Activated T-helper 1 cell treated with anti-CD3 and anti-CD28 coated beads, Interleukin-12 subunit alpha, Interleukin-12 subunit beta, Interleukin-2, Interleukin-4 antibody, amounts not matched to agents 30 ng/mL and 10 ng/mL and 1 ng/mL, durations not matched to agents 14 hours and 24 hours and 36 hours (primary cell): ENCODE data around the gene GP9. TPM values are rescaled to one million over a fixed set of nuclear protein-coding genes. Genes with fewer than 3 reads are reported as not detected.
"Not testable (repeated sequence)": the region's sequence is repeated elsewhere in the genome, so short reads cannot be mapped to it uniquely, and the experiment has no call there.

Experiments
- DNase-seq: peaks from one replicate; pipeline ENCODE4 v3.0.0; 2021; ENCODE audit warnings: low spot score
- H3K27ac Mint-ChIP-seq: one replicate; pipeline ENCODE4 v1.8.0; 2021; ENCODE audit warnings: mild to moderate bottlenecking, mixed read lengths
- H3K27me3 Mint-ChIP-seq: one replicate; pipeline ENCODE4 v1.8.0; 2022; ENCODE audit warnings: mild to moderate bottlenecking, moderate library complexity, mixed read lengths; ENCODE audit not compliant: insufficient read depth
- H3K36me3 Mint-ChIP-seq: one replicate; pipeline ENCODE4 v1.8.0; 2021; ENCODE audit warnings: low read depth, mixed read lengths
- H3K4me1 Mint-ChIP-seq: one replicate; pipeline ENCODE4 v1.8.0; 2021; ENCODE audit warnings: low read depth, mixed read lengths
- H3K4me3 Mint-ChIP-seq: one replicate; pipeline ENCODE4 v1.8.0; 2021; ENCODE audit warnings: mild to moderate bottlenecking, moderate library complexity, mixed read lengths
- H3K9me3 Mint-ChIP-seq: one replicate; pipeline ENCODE4 v1.8.0; 2021; ENCODE audit warnings: mixed read lengths
- intact Hi-C: fragments of 100-400 bp; cut with micrococcal nuclease; formaldehyde crosslinking; loops from one replicate; pipeline ENCODE4 v1.15.1; 2024
- total RNA-seq: library from RNA; stranded (reverse); gene quantifications from 2 replicates; pipeline ENCODE4 v1.2.3, GENCODE V29; 2022

GP9 gene
- total RNA-seq, 1 donor from 2014 or later: not detected

DNA sequence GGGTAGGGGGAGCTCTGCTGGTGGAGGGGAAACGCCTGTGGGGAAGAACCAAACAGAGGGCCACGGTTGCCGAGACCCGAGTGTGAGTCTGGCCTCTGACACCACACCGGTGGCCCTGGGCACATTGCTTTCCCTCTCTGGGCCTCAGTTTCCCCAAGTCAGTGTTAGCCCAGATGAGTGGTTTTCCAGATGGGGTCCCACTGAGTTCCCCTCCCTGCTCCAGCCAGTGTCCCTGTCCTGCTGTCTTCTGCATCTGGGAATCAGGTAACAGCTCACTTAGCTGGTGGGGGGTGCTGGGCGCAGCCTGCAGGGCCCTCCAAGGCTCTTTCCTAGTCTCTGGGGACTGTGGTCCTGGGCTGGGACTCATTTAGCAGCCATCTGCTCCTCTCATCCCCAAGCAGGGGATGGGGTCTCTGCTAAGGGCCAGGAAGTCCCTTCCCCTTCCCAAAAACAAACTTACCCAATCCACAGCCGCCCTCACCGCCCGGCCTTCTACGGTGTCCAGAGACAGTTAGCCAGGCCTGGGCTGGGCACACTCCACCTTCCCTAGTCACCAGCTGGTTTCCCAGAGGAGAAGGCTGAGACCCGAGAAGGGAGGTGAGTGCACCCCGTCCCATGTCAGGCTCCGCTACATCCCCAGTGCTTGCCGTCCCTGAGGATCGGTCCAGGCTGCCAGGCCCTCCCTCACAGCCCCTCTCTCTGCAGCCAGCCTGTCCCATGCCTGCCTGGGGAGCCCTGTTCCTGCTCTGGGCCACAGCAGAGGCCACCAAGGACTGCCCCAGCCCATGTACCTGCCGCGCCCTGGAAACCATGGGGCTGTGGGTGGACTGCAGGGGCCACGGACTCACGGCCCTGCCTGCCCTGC is 676 bp downstream of the GP9 start:
- Mint-ChIP-seq H3K27me3 (peaks cover 10% of the 10 kb centered on the region), H3K27ac (no peak overlapping the region), H3K36me3 (no peaks in the 10 kb centered on the region), H3K9me3 (no peaks in the 10 kb centered on the region), H3K4me3 (no peak overlapping the region), H3K4me1 (no peaks in the 10 kb centered on the region)
- intact Hi-C loops: no loop called here
- no peak for DNase-seq

DNA sequence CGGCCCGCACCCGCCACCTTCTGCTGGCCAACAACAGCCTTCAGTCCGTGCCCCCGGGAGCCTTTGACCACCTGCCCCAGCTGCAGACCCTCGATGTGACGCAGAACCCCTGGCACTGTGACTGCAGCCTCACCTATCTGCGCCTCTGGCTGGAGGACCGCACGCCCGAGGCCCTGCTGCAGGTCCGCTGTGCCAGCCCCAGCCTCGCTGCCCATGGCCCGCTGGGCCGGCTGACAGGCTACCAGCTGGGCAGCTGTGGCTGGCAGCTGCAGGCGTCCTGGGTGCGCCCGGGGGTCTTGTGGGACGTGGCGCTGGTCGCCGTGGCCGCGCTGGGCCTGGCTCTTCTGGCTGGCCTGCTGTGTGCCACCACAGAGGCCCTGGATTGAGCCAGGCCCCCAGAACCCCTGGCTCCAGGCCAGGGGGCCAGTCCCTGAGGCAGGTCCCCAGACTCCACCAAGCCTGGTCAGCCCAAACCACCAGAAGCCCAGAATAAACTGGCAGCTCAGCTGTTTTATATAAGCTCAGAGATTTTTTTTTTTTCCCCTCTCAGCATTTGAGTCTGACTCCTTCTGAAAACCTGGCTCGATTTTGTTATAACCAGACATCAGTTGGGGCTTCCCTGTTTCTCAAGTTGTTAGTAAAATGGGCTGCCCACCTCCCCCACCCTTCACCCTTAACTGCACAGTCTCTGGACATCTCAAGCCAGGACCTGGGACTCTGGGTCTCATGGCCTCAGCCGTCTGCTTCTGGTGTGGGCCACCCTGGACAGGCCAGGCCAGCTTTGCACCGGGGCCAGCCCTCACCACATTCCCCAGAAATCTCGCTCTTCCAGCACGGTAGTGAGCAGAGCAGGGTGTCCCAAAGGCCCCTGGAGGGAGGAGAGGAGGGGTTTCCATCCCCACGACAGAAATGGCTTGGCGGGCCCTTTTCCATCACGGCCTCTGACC is 1.6 kb downstream of the GP9 start:
- intact Hi-C loops: no loop called here
- H3K9me3 Mint-ChIP-seq: no peaks in the 10 kb centered on the region
- no peak for DNase-seq
- peaks cover 6% of the 10 kb centered on the region for H3K27me3 Mint-ChIP-seq
- H3K4me1 Mint-ChIP-seq: no peaks in the 10 kb centered on the region
- H3K36me3 Mint-ChIP-seq: no peaks in the 10 kb centered on the region
- no peak overlapping the region for H3K4me3 Mint-ChIP-seq
- H3K27ac Mint-ChIP-seq: no peak overlapping the region

DNA sequence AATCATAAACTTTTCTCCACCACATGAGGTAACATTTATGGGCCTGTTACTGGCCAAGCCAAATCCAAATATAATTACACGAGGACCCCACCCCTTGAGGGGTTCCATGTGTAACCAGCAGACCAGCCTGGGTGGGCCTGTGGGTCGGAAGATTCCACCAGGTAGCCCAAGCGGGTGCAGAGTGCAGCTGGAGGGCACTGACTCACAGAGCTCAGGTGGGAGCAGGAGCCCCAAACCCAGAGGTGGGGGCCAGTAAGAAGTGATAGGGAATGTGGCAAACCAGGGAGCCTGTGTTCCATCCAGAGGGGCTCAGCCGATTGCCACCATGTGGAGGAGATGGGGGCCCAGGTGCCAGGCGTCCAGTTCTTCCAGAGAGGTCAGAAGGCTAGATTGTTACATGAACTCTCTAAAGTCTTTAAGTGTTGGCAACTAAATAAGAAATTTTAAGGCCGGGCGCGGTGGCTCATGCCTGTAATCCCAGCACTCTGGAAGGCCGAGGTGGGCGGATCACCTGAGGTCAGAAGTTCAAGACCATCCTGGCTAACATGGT is 2.6 kb downstream of the GP9 start:
- DNase-seq: no peak
- no peak overlapping the region for H3K4me3 Mint-ChIP-seq
- no peak overlapping the region for H3K27ac Mint-ChIP-seq
- no peaks in the 10 kb centered on the region for H3K36me3 Mint-ChIP-seq
- H3K9me3 Mint-ChIP-seq: no peaks in the 10 kb centered on the region
- intact Hi-C loops: no loop called here
- H3K4me1 Mint-ChIP-seq: no peaks in the 10 kb centered on the region
- H3K27me3 Mint-ChIP-seq: peaks cover 3% of the 10 kb centered on the region

DNA sequence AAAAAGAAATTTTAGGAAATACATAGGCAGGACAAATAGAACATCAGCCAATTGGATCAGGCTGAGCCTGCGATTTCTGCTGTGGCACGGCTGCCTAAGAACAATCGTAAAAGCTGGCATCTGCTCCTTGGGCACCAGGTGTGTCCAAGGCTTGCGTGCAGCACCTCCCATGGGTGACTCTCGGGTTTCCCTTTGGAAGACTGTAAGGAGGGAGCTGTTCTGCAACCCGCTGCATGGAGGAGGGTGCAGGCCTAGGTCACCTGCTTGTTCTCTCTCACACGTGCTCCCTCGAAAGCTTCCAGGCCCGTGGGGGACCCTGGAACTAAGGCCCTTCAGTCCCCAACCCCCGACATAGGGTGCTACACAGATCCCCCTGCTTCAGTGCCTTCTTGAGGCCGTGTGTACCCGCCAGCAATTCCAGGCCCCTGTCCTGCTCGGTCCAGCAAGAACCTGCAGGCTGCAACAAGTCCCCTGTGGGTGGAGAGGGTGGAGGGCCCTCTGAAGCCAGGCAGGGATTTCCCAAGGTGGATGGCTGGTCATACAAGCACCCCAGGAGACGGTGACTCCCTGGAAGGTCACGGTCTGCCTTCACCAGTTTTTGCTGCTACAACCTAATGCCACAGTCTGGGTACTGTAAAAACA is 3.4 kb downstream of the GP9 start:
- Mint-ChIP-seq H3K4me3 (no peak overlapping the region), H3K9me3 (no peaks in the 10 kb centered on the region), H3K27me3 (peaks cover 5% of the 10 kb centered on the region), H3K4me1 (peaks cover 3% of the 10 kb centered on the region), H3K36me3 (no peaks in the 10 kb centered on the region), H3K27ac (no peak overlapping the region)
- intact Hi-C loops: no loop called here
- DNase-seq: no peak

DNA sequence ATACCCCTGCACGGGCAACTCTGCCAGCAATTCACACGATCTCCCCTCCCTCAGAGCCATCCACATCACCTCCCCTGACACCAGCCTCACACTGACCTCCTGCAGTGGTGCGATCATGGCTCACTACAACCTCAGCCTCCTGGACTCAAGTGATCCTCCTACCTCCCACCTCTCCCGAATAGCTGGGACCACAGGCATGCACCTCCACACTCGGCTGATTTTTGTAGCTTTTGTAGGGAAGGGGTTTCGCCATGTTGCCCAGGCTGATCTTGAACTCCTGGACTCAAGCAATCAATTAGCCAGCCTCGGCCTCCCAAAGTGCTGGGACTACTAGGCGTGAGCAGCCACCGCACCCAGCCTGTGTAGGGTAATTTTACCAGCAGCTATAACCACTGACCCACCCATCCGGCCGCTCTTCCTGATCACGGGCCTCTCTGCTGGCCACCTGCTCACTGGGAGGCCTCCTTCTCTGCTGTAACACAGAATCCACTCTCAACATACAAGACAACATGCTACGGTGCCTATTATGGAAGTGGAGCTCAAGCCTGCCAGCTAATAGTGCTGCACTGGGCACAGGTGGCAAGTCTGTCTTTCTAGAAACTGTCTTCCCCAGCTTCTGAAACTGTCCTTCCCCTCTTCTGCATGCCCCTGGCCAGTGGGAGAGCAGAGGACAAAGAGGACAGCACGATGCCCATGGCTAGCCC is 4.6 kb downstream of the GP9 start:
- peaks cover 11% of the 10 kb centered on the region for H3K27me3 Mint-ChIP-seq
- no peak overlapping the region for H3K4me3 Mint-ChIP-seq
- no peak for DNase-seq
- intact Hi-C loops: loop anchor here (5.0 kb wide), 1 partner anchor 57 kb away; the partner anchor contains the start of gene RAB43
- peaks cover 5% of the 10 kb centered on the region for H3K4me1 Mint-ChIP-seq
- H3K9me3 Mint-ChIP-seq: peaks cover 5% of the 10 kb centered on the region
- H3K27ac Mint-ChIP-seq: no peak overlapping the region
- no peaks in the 10 kb centered on the region for H3K36me3 Mint-ChIP-seq

DNA sequence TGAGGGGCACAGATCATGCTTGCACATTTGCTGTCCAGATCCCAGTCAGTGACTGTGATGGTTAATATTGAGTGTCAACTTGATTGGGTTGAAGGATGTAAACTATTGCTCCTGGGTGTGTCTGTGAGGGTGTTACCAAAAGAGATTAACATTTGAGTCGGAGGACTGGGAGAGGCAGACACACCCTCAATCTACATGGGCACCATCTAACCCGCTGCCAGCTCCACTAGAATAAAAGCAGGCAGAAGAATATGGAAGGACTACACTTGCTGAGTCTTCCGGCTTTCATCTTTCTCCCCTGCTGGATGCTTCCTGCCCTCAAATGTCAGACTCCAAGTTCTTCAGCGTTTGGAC is 5.1 kb downstream of the GP9 start:
- DNase-seq: no peak
- Mint-ChIP-seq H3K4me3 (no peak overlapping the region), H3K27me3 (peaks cover 14% of the 10 kb centered on the region), H3K36me3 (no peaks in the 10 kb centered on the region), H3K4me1 (peaks cover 5% of the 10 kb centered on the region), H3K9me3 (peaks cover 5% of the 10 kb centered on the region), H3K27ac (no peak overlapping the region)
- intact Hi-C loops: loop anchor here (5.0 kb wide), 1 partner anchor 57 kb away; the partner anchor contains the start of gene RAB43

DNA sequence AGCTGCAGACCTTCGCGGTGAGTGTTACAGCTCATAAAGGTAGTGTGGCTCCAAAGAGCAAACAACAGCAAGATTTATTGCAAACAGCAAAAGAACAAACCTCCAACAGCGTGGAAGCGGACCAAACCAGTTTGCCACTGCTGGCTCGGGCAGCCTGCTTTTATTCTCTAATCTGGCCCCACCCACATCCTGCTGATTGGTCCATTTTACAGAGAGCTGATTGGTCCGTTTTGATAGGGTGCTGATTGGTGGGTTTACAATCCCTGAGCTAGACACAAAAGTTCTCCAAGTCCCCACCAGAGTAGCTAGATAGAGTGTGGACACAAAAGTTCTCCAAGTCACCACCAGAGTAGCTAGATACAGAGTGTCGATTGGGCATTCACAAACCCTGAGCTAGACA is 7.1 kb downstream of the GP9 start:
- DNase-seq, H3K27ac Mint-ChIP-seq, H3K36me3 Mint-ChIP-seq, H3K4me1 Mint-ChIP-seq, H3K9me3 Mint-ChIP-seq: not testable (repeated sequence)
- peaks cover 11% of the 10 kb centered on the region for H3K27me3 Mint-ChIP-seq
- H3K4me3 Mint-ChIP-seq: peak overlapping the region; percentile 17
- intact Hi-C loops: loop anchor here (1.0 to 5.0 kb wide), 2 partner anchors 14 to 55 kb away; partner anchors contain the start of gene RAB43

DNA sequence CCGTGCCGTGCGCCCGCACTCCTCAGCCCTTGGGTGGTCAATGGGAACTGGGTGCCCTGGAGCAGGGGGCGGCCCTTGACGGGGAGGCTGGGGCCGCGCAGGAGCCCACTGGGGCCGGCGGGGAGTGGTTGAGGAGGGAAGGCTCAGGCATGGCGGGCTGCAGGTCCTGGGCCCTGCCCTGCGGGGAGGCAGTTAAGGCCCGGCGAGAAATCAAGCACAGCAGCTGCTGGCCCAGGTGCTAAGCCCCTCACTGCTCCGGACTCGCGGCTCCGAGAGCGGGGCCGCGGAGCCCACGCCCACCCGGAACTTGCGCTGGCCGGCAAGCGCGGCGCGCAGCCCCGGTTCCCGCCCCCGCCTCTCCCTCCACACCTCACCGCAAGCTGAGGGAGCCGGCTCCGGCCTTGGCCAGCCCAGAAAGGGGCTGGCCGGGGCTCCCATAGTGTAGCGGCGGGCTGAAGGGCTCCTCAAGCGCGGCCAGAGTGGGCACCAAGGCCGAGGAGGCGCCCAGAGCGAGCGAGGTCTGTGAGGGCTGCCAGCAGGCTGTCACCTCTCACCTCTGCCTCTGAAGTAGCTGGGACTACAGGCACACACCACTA is 7.8 kb downstream of the GP9 start:
- H3K4me1 Mint-ChIP-seq: peaks cover 5% of the 10 kb centered on the region
- peaks cover 11% of the 10 kb centered on the region for H3K27me3 Mint-ChIP-seq
- peaks cover 5% of the 10 kb centered on the region for H3K9me3 Mint-ChIP-seq
- DNase-seq: no peak
- H3K4me3 Mint-ChIP-seq: peak overlapping the region; percentile 67
- no peaks in the 10 kb centered on the region for H3K36me3 Mint-ChIP-seq
- intact Hi-C loops: loop anchor here (1.0 to 5.0 kb wide), 2 partner anchors 15 to 54 kb away; partner anchors contain the start of gene RAB43
- H3K27ac Mint-ChIP-seq: no peak overlapping the region

DNA sequence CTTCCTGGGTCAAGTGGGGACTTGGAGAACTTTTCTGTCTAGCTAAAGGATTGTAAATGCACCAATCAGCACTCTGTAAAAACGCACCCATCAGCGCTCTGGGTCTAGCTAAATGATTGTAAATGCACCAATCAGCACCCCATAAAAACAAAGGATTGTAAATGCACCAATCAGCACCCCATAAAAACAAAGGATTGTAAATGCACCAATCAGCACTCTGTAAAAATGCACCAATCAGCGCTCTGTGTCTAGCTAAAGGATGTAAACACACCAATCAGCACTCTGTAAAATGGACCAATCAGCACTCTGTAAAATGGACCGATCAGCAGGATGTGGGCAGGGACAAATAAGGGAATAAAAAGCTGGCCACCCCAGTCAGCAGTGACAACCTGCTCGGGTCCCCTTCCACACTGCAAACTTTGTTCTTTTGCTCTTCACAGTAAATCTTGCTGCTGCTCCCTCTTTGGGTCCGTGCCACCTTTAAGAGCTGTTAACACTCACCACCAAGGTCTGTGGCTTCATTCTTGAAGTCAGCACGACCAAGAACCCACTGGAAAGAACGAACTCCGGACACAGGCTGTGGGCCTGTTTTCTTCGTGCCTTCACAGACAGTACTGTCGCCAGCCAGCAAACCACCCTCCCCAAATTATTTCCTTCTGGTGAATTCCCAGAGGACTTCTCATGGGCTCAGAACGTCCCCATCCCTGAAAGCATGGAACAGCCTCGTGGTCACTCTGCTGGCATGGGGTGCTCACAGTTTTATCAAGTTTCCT is 8.9 kb downstream of the GP9 start:
- not testable (repeated sequence) for DNase-seq, H3K27ac Mint-ChIP-seq, H3K9me3 Mint-ChIP-seq, H3K4me1 Mint-ChIP-seq, H3K36me3 Mint-ChIP-seq
- Mint-ChIP-seq H3K4me3 (peak overlapping the region; percentile 67), H3K27me3 (peaks cover 11% of the 10 kb centered on the region)
- intact Hi-C loops: loop anchor here (5.0 kb wide), 1 partner anchor 53 kb away; the partner anchor contains the start of gene RAB43

DNA sequence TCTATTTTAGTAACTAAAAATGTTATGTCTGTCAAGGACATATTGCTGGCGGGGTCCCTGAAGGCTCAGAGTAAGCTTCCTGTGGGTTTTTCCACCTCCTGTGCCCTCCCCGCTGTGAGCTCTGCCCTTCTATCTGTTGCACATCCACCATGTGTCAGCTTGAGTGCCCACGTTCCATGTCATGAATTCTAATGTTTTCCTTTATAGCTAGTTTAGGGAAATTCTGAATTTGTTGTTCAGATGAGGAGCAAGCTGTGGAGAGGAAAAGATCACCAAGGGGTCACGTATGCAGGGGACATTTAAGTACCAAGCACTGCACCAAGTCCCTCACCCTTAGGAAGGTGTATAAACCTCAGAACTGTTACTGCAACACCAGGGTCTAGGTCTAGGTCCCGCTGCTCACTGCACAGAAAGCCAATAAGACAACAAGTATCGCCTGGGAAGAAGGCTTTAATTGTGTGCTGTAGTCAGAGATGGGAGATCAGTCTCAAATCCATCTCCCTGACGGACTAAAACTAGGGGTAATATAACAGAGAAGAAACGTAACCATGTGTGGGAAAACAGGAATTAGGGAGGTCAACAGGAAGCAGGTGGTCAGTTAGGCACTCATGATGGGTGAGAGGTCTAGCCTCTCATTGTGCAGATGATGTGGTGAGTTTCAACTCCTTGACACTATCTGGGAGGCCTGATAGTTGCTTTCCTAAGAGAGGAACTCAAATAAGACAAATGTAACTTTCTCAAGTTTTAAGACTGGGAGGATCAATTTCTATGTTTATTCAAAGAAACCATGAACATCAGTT is 9.7 kb downstream of the GP9 start:
- intact Hi-C loops: no loop called here
- H3K36me3 Mint-ChIP-seq: no peaks in the 10 kb centered on the region
- H3K27ac Mint-ChIP-seq: no peak overlapping the region
- peaks cover 11% of the 10 kb centered on the region for H3K27me3 Mint-ChIP-seq
- H3K4me1 Mint-ChIP-seq: peaks cover 5% of the 10 kb centered on the region
- peaks cover 5% of the 10 kb centered on the region for H3K9me3 Mint-ChIP-seq
- no peak overlapping the region for H3K4me3 Mint-ChIP-seq
- DNase-seq: no peak

DNA sequence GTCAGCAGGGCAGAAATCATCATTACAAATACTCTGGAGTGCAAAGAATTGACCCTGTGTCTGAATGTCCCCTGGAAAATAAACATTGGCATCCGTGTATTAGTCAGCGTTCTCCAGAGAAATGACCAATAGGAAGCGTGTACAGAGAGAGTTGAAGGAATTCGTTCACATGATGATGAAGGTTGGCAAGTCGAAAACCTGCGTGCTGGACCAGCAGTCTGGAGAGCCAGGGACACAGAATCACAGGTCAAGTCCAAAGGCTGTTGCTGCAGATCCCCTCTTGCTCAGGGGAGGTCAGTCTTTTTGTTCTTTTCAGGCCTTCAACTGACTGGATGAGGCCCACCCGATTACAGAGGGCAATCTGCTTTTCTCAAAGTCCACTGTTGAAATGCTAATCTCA is 16.6 kb downstream of the GP9 start:
- intact Hi-C loops: no loop called here
- Mint-ChIP-seq H3K36me3 (no peaks in the 10 kb centered on the region), H3K4me3 (no peak overlapping the region), H3K27me3 (no peaks in the 10 kb centered on the region), H3K9me3 (no peaks in the 10 kb centered on the region), H3K4me1 (peaks cover 6% of the 10 kb centered on the region), H3K27ac (no peak overlapping the region)
- DNase-seq: no peak
